ENCODE measurements around the gene GPR150. TPM values are rescaled to one million over a fixed set of nuclear protein-coding genes. Genes with fewer than 3 reads are reported as not detected.

The GPR150 gene
- total RNA-seq = not detected

GRCh38 chr5:95620030-95620869, at the start of gene GPR150:
TSS of gene GPR150 (plus strand) at chr5:95620087. CDS start at chr5:95620276, 189 bp downstream.
- FAIRE-seq (no peak), DNase-seq (ENCODE audit: low spot score in 2 of 2) (peak; percentile 38 to 44)

GRCh38 chr5:95572016-95572415, 47.9 kb upstream of the GPR150 start:
- FAIRE-seq (no peak), DNase-seq (ENCODE audit: low spot score in 2 of 2) (no peak)

GRCh38 chr5:95581576-95581975, 38.3 kb upstream of the GPR150 start:
- DNase-seq (ENCODE audit: low spot score in 2 of 2) = no peak
- FAIRE-seq = no peak

GRCh38 chr5:95583992-95584391, 35.9 kb upstream of the GPR150 start:
- DNase-seq (ENCODE audit: low spot score in 2 of 2) (no peak), FAIRE-seq (no peak)

- FAIRE-seq (no peak), DNase-seq (ENCODE audit: low spot score in 2 of 2) (no peak)
These were observed 29.0 kb upstream of the GPR150 start for GRCh38 chr5:95590880-95591279.

GRCh38 chr5:95591490-95591901, 28.4 kb upstream of the GPR150 start:
- FAIRE-seq (no peak), DNase-seq (ENCODE audit: low spot score in 2 of 2) (no peak)

GRCh38 chr5:95595289-95595931, 24.5 kb upstream of the GPR150 start:
- FAIRE-seq (no peak), DNase-seq (ENCODE audit: low spot score in 2 of 2) (no peak)

GRCh38 chr5:95599252-95599651, 20.6 kb upstream of the GPR150 start:
- FAIRE-seq = no peak
- DNase-seq (ENCODE audit: low spot score in 2 of 2) = no peak

- DNase-seq (ENCODE audit: low spot score in 2 of 2) = no peak
These were observed 19.3 kb upstream of the GPR150 start for GRCh38 chr5:95600557-95600956.

GRCh38 chr5:95605786-95606185, 14.1 kb upstream of the GPR150 start:
- no peak for DNase-seq (ENCODE audit: low spot score in 2 of 2)
- FAIRE-seq = no peak

More at GRCh38 chr5:95600557-95600956, 19.3 kb upstream of the GPR150 start:
- no peak for FAIRE-seq

GRCh38 chr5:95606419-95606818, 13.5 kb upstream of the GPR150 start:
- DNase-seq (ENCODE audit: low spot score in 2 of 2) (no peak), FAIRE-seq (no peak)

GRCh38 chr5:95609711-95610110, 10.2 kb upstream of the GPR150 start:
- no peak for DNase-seq (ENCODE audit: low spot score in 2 of 2)
- FAIRE-seq = no peak

GRCh38 chr5:95610546-95610945, 9.3 kb upstream of the GPR150 start:
- FAIRE-seq = no peak
- no peak for DNase-seq (ENCODE audit: low spot score in 2 of 2)

GRCh38 chr5:95611396-95611795, 8.5 kb upstream of the GPR150 start:
- no peak for FAIRE-seq
- no peak for DNase-seq (ENCODE audit: low spot score in 2 of 2)

GRCh38 chr5:95613514-95613913, 6.4 kb upstream of the GPR150 start:
- no peak for FAIRE-seq
- DNase-seq (ENCODE audit: low spot score in 2 of 2) = no peak

GRCh38 chr5:95615164-95615467, 4.8 kb upstream of the GPR150 start:
- FAIRE-seq (no peak), DNase-seq (ENCODE audit: low spot score in 2 of 2) (no peak)

- FAIRE-seq = no peak
- DNase-seq (ENCODE audit: low spot score in 2 of 2) = no peak
These were observed 2.8 kb upstream of the GPR150 start for GRCh38 chr5:95617057-95617456.

GRCh38 chr5:95619096-95619495, 791 bp upstream of the GPR150 start:
- FAIRE-seq = no peak
- DNase-seq (ENCODE audit: low spot score in 2 of 2) = no peak

- DNase-seq (ENCODE audit: low spot score in 2 of 2) (no peak), FAIRE-seq (no peak)
These were observed 315 bp upstream of the GPR150 start for GRCh38 chr5:95619514-95620029.

GRCh38 chr5:95620870-95621838, 1.3 kb downstream of the GPR150 start:
- peak in 1 of 2 donors; percentile 32 for DNase-seq (ENCODE audit: low spot score in 2 of 2)
- no peak for FAIRE-seq
